Gastrocnemius medialis (tissue), 4 donors: ENCODE data around the gene SH3RF1. TPM values are rescaled to one million over a fixed set of nuclear protein-coding genes. Genes with fewer than 3 reads are reported as not detected.
A peak's percentile ranks its signal among the peaks of the same experiment; 100 is the strongest.

Source experiments
- ATAC-seq, 2 donors: fragments of 150-250 bp; one replicate each; pipeline ENCODE4 v1.9.1; 2016
- DNase-seq, 2 donors: peaks; one replicate each; pipeline ENCODE4 v3.0.0-alpha.2; 2019
- H3K27ac ChIP-seq, 4 donors: fragments of 200-600 bp; sonication (generic); 1 replicate in 1 of 4; 2 replicates in 3 of 4; pipeline ENCODE4 v1.5.1; 2016 to 2018; ENCODE audit warnings: mild to moderate bottlenecking in 2 of 4, moderate library complexity in 1 of 4
- H3K27me3 ChIP-seq, 3 donors: fragments of 200-600 bp; sonication (generic) in 2 of 3; 1 replicate in 1 of 3; 2 replicates in 2 of 3; pipeline versions ENCODE4 v1.5.1 to v1.6.0; 2016 to 2019; ENCODE audit warnings: mild to moderate bottlenecking in 1 of 3, moderate library complexity in 1 of 3
- H3K36me3 ChIP-seq, 2 donors: fragments of 200-600 bp; sonication (generic) in 1 of 2; one replicate each; pipeline ENCODE4 v1.5.1; 2017 to 2018
- H3K4me1 ChIP-seq, 2 donors: fragments of 200-600 bp; sonication (generic) in 1 of 2; one replicate each; pipeline ENCODE4 v1.5.1; 2016 to 2017; ENCODE audit warnings: mild to moderate bottlenecking in 2 of 2
- H3K4me3 ChIP-seq, 4 donors: fragments of 200-600 bp; sonication (generic) in 3 of 4; 1 replicate in 1 of 4; 2 replicates in 3 of 4; pipeline ENCODE4 v1.5.1; 2016 to 2019; ENCODE audit warnings: mild to moderate bottlenecking in 2 of 4
- H3K9me3 ChIP-seq, 3 donors: fragments of 200-600 bp; sonication (generic) in 2 of 3; 1 replicate in 1 of 3; 2 replicates in 2 of 3; pipeline ENCODE4 v1.5.1; 2016 to 2019
- CTCF ChIP-seq, 5 experiments: fragments of 450-650 bp in 3 of 5; fragments of 200-600 bp in 2 of 5; sonication (generic) in 2 of 5; IDR thresholded peaks in 4 of 5; conservative IDR thresholded peaks in 1 of 5; 1 replicate in 4 of 5; 2 replicates in 1 of 5; pipeline ENCODE4 v1.5.1; 2016 to 2019; ENCODE audit warnings: antibody characterized with exemption in 5 of 5, mild to moderate bottlenecking in 3 of 5, moderate library complexity in 3 of 5
- POLR2A ChIP-seq, 2 donors: fragments of 450-650 bp; IDR thresholded peaks; one replicate each; pipeline ENCODE4 v1.6.1; 2017; ENCODE audit warnings: antibody characterized with exemption in 2 of 2, mild to moderate bottlenecking in 2 of 2, moderate library complexity in 2 of 2
- in situ Hi-C, 4 donors: fragments of 200-750 bp; cut with MboI; loops; one replicate each; pipeline versions ENCODE4 v1.15.0 to v1.8.0; 2017; ENCODE audit warnings: low sequenced_read_pairs in 4 of 4
- intact Hi-C: fragments of 100-400 bp; cut with DNase I; formaldehyde crosslinking; loops from one replicate; pipeline ENCODE4 v1.15.1; 2023; ENCODE audit warnings: low total_unique reads
- total RNA-seq, 4 donors: library from RNA; depleted of rRNA; stranded (reverse); fragments of >200 nt; gene quantifications; one replicate each; pipeline versions ENCODE4 v1.1.0 to v1.2.3, GENCODE V29; 2016

The SH3RF1 gene
- total RNA-seq, 4 donors from 2014 or later = 12.6 to 27.0 (median 13.4) TPM

GRCh38 chr4:169071747-169072146 is 199.0 kb downstream of the SH3RF1 start:
- TF ChIP-seq POLR2A (IDR thresholded peaks at IDR 0.05) (no peak), CTCF (IDR thresholded peaks at IDR 0.05 in 4 of 5, conservative IDR thresholded peaks at IDR 0.05 in 1 of 5) (no peak)
- Histone ChIP-seq H3K27ac (no peak overlapping the region), H3K27me3 (no peaks in the 10 kb centered on the region), H3K36me3 (no peaks in the 10 kb centered on the region), H3K9me3 (no peaks in the 10 kb centered on the region), H3K4me3 (no peak overlapping the region), H3K4me1 (no peaks in the 10 kb centered on the region)
- intact Hi-C loops (no loop called here), in situ Hi-C loops (no loop called here)
- DNase-seq (no peak), ATAC-seq (no peak)

GRCh38 chr4:169070895-169071218 is 199.9 kb downstream of the SH3RF1 start:
- no peak for ATAC-seq
- Histone ChIP-seq H3K27me3 (no peaks in the 10 kb centered on the region), H3K4me3 (no peak overlapping the region), H3K36me3 (no peaks in the 10 kb centered on the region), H3K27ac (peak overlapping the region; percentile 5 to 64 (median 55)), H3K9me3 (no peaks in the 10 kb centered on the region), H3K4me1 (no peaks in the 10 kb centered on the region)
- TF ChIP-seq CTCF (IDR thresholded peaks at IDR 0.05 in 4 of 5, conservative IDR thresholded peaks at IDR 0.05 in 1 of 5) = no peak
- TF ChIP-seq POLR2A (IDR thresholded peaks at IDR 0.05) = no peak
- no peak for DNase-seq
- in situ Hi-C loops (no loop called here), intact Hi-C loops (no loop called here)

GRCh38 chr4:169070071-169070894 is 200.5 kb downstream of the SH3RF1 start:
- intact Hi-C loops = no loop called here
- Histone ChIP-seq H3K9me3 (no peaks in the 10 kb centered on the region), H3K4me3 (no peak overlapping the region), H3K27me3 (no peaks in the 10 kb centered on the region), H3K4me1 (no peaks in the 10 kb centered on the region), H3K27ac (peak overlapping the region; percentile 5 to 64 (median 55)), H3K36me3 (no peaks in the 10 kb centered on the region)
- TF ChIP-seq CTCF (IDR thresholded peaks at IDR 0.05 in 4 of 5, conservative IDR thresholded peaks at IDR 0.05 in 1 of 5) (no peak), POLR2A (IDR thresholded peaks at IDR 0.05) (no peak)
- DNase-seq (no peak), ATAC-seq (peak; percentile 53 to 62)
- in situ Hi-C loops = no loop called here

GRCh38 chr4:169068423-169068822 is 202.3 kb downstream of the SH3RF1 start:
- no peaks in the 10 kb centered on the region for H3K36me3 ChIP-seq
- in situ Hi-C loops (no loop called here), intact Hi-C loops (no loop called here)
- no peak overlapping the region for H3K4me3 ChIP-seq
- TF ChIP-seq CTCF (IDR thresholded peaks at IDR 0.05 in 4 of 5, conservative IDR thresholded peaks at IDR 0.05 in 1 of 5) = no peak
- no peak for TF ChIP-seq POLR2A (IDR thresholded peaks at IDR 0.05)
- H3K9me3 ChIP-seq = no peaks in the 10 kb centered on the region
- DNase-seq (no peak), ATAC-seq (no peak)
- H3K27ac ChIP-seq = no peak overlapping the region
- no peaks in the 10 kb centered on the region for H3K4me1 ChIP-seq
- no peaks in the 10 kb centered on the region for H3K27me3 ChIP-seq
